Measurements from ENCODE around the gene NUP133. TPM values are rescaled to one million over a fixed set of nuclear protein-coding genes. Genes with fewer than 3 reads are reported as not detected.
A peak's percentile ranks its signal among the peaks of the same experiment; 100 is the strongest.

The NUP133 gene
- polyA plus RNA-seq, 1 experiment = 20.8 TPM

GRCh38 chr1:229454056-229454455 lies 54.1 kb downstream of the NUP133 start:
- ChIA-PET CTCF (no interaction called here), POLR2A (no interaction called here)
- DNase-seq (ENCODE audit: low read depth) = no peak
- Histone ChIP-seq H3K4me3 (ENCODE audit: low read depth, low read length) (no peak overlapping the region), H3K36me3 (ENCODE audit: control insufficient read depth, insufficient read depth, low read length) (0 out of 2 replicates have a peak, but pooled peaks cover 3% of the 10 kb centered on the region), H3K27me3 (ENCODE audit: control insufficient read depth, insufficient read depth, low read length) (no peaks in the 10 kb centered on the region)
- TF ChIP-seq, protein P1, sequence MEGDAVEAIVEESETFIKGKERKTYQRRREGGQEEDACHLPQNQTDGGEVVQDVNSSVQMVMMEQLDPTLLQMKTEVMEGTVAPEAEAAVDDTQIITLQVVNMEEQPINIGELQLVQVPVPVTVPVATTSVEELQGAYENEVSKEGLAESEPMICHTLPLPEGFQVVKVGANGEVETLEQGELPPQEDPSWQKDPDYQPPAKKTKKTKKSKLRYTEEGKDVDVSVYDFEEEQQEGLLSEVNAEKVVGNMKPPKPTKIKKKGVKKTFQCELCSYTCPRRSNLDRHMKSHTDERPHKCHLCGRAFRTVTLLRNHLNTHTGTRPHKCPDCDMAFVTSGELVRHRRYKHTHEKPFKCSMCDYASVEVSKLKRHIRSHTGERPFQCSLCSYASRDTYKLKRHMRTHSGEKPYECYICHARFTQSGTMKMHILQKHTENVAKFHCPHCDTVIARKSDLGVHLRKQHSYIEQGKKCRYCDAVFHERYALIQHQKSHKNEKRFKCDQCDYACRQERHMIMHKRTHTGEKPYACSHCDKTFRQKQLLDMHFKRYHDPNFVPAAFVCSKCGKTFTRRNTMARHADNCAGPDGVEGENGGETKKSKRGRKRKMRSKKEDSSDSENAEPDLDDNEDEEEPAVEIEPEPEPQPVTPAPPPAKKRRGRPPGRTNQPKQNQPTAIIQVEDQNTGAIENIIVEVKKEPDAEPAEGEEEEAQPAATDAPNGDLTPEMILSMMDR (IDR thresholded peaks at IDR 0.05; ENCODE audit: insufficient read depth, low read depth, low read length) = no peak

GRCh38 chr1:229452956-229453801 lies 55.0 kb downstream of the NUP133 start:
- peaks cover 6% of the 10 kb centered on the region; the same call in 1 of the 2 replicates for H3K36me3 ChIP-seq (ENCODE audit: control insufficient read depth, insufficient read depth, low read length)
- CTCF ChIA-PET = interaction anchor here (1.0 to 2.0 kb wide), 2 partner anchors 20 to 194 kb away, joined by 3 to 13 read pairs; no protein-coding TSS in a partner anchor
- no peaks in the 10 kb centered on the region for H3K27me3 ChIP-seq (ENCODE audit: control insufficient read depth, insufficient read depth, low read length)
- POLR2A ChIA-PET = no interaction called here
- no peak for DNase-seq (ENCODE audit: low read depth)
- H3K4me3 ChIP-seq (ENCODE audit: low read depth, low read length) = no peak overlapping the region
- TF ChIP-seq, protein P1 (IDR thresholded peaks at IDR 0.05; ENCODE audit: insufficient read depth, low read depth, low read length) = peak; percentile 54

DNA sequence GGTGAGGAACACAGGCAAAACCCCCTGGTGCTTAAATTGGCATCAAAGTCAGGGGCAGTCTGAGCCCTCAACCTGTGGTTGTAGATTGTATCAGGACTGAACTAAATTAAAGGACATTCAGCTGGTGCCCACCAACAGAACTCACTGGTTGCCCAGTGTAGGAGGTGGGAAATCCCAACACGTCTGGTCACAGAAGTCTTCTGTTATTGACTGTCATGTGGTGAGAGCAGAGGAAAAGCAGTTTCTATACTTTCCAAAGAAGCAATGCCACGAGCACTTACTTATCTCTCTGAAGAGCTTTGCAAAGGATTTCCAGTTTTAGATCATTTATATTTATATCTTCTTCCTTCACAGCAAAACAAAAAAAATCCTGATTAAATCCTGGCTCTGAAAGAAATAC lies 59.3 kb downstream of the NUP133 start:
- CTCF ChIA-PET = interaction anchor here (0.7 to 0.9 kb wide), 2 partner anchors 33 to 190 kb away, joined by 3 to 4 read pairs; no protein-coding TSS in a partner anchor
- Histone ChIP-seq H3K4me3 (ENCODE audit: low read depth, low read length) (no peak overlapping the region), H3K27me3 (ENCODE audit: control insufficient read depth, insufficient read depth, low read length) (no peaks in the 10 kb centered on the region), H3K36me3 (ENCODE audit: control insufficient read depth, insufficient read depth, low read length) (peaks cover 6% of the 10 kb centered on the region; the same call in 1 of the 2 replicates)
- DNase-seq (ENCODE audit: low read depth) = no peak
- TF ChIP-seq, protein P1 (IDR thresholded peaks at IDR 0.05; ENCODE audit: insufficient read depth, low read depth, low read length) = no peak
- POLR2A ChIA-PET = no interaction called here

- Histone ChIP-seq H3K4me3 (ENCODE audit: low read depth, low read length) (no peak overlapping the region), H3K27me3 (ENCODE audit: control insufficient read depth, insufficient read depth, low read length) (no peaks in the 10 kb centered on the region), H3K36me3 (ENCODE audit: control insufficient read depth, insufficient read depth, low read length) (peaks cover 6% of the 10 kb centered on the region; the same call in 1 of the 2 replicates)
- ChIA-PET CTCF (interaction anchor here (0.9 kb wide), 1 partner anchor 190 kb away, joined by 4 read pairs; no protein-coding TSS in a partner anchor), POLR2A (no interaction called here)
- DNase-seq (ENCODE audit: low read depth) = no peak
- TF ChIP-seq, protein P1 (IDR thresholded peaks at IDR 0.05; ENCODE audit: insufficient read depth, low read depth, low read length) = no peak
Measured at GRCh38 chr1:229448354-229448753, 59.8 kb downstream of the NUP133 start.

DNA sequence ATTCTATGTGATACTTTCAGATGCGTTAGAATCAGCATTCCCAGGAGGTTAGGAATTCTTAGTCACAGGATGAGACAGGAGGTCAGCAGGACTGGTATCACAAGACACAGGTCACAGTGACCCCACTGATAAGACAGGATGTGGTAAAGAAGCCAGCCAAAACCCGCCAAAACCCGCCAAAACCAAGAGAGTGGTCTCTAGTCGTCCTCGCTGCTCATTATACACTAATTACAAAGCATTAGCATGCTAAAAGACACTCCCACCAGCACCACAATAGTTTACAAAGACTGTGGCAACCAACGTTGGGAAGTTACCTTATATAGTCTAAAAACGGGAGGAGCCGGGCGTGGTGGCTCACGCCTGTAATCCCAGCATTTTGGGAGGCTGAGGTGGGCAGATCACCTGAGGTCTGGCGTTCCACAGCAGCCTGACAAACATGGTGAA lies 60.3 kb downstream of the NUP133 start:
- H3K36me3 ChIP-seq (ENCODE audit: control insufficient read depth, insufficient read depth, low read length) = peaks cover 7% of the 10 kb centered on the region; the same call in 1 of the 2 replicates
- TF ChIP-seq, protein P1 (IDR thresholded peaks at IDR 0.05; ENCODE audit: insufficient read depth, low read depth, low read length) = no peak
- no peaks in the 10 kb centered on the region for H3K27me3 ChIP-seq (ENCODE audit: control insufficient read depth, insufficient read depth, low read length)
- H3K4me3 ChIP-seq (ENCODE audit: low read depth, low read length) = no peak overlapping the region
- ChIA-PET POLR2A (no interaction called here), CTCF (no interaction called here)
- DNase-seq (ENCODE audit: low read depth) = no peak

Data from BJ (cell line).